ENCODE data around the gene HLA-DRB5. TPM values are rescaled to one million over a fixed set of nuclear protein-coding genes. Genes with fewer than 3 reads are reported as not detected.
A peak's percentile ranks its signal among the peaks of the same experiment; 100 is the strongest.

The HLA-DRB5 gene
- total and polyA plus RNA-seq, 2 donors (not counting 1 experiment from before 2014, with no cell fraction given): 23.8 to 174 TPM

DNA sequence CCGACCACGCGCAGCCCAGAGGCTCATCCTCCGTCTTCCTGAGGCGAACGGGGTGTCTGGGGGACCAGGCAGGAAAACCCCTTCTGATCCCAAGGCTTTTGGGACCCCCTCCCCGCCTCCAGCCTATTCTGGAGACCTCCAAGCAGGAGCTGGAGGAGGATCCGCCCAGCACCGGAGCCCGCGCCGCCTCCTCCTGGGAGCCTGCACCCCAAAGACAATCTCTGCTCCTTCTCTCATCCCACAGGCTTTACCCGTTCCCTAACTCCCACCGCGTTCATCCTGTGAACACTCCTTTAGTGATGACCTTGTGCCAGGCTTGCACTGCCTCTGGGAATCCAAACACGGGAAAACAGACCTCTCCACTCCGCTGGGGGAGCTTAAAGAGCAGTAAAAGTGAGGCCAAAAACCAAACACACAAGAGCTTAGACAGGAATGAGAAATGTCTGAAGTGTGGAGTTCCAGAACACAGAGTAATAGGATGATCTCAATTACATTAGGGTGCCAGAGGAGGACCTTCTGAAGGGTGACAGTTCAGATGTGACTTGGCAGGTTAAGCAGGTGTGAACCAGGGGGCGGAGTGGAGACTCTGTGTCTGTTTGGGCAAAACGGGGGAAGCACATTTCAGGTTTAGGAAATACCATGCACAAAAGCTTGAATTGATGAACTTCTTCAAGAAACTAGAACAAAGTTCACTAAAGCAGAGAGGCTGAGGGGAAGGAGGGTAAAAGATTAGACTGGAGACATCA is 7.6 kb downstream of the HLA-DRB5 start:
- H3K9me3 Mint-ChIP-seq (ENCODE audit: insufficient read depth): no peaks in the 10 kb centered on the region
- no CpG with 5 or more reads among the region's 19 CpGs for WGBS (ENCODE audit: insufficient coverage)
- peak overlapping the region; percentile 15 to 24 for H3K27ac ChIP-seq (ENCODE audit: low read length in 2 of 2)
- DNase-seq: no peak
- intact Hi-C loops (cut with micrococcal nuclease): no loop called here
- no peak overlapping the region for H3K9ac ChIP-seq (ENCODE audit: low read length)
- H3K27me3 Mint-ChIP-seq: no peaks in the 10 kb centered on the region
- H3K4me1 Mint-ChIP-seq: peaks cover 33% of the 10 kb centered on the region
- no peak for ATAC-seq (ENCODE audit: low read depth)
- peak overlapping the region; percentile 85 for H3K4me3 Mint-ChIP-seq
- H2AFZ ChIP-seq (ENCODE audit: insufficient read depth, low read depth, low read length, poor library complexity, severe bottlenecking): no peak overlapping the region
- H3K27ac Mint-ChIP-seq: peak overlapping the region; percentile 90
- no peaks in the 10 kb centered on the region for H3K9me3 ChIP-seq (ENCODE audit: control extremely low read depth in 1 of 3, control insufficient read depth in 2 of 3, insufficient read depth in 1 of 3, low read length in 2 of 3)
- no peak overlapping the region for H3K4me3 ChIP-seq (ENCODE audit: control extremely low read depth in 1 of 5, extremely low read depth in 1 of 5, insufficient read depth in 1 of 5, low read depth in 2 of 5, low read length in 4 of 5)
- ChIA-PET CTCF (interaction anchor here (1.1 to 1.7 kb wide), 3 partner anchors 36 to 170 kb away, joined by 3 to 6 read pairs (median 3); no protein-coding TSS in a partner anchor), POLR2A (interaction anchor here (1.2 kb wide), 1 partner anchor 36 kb away, joined by 7 read pairs; no protein-coding TSS in a partner anchor)
- peaks cover 9% of the 10 kb centered on the region for H3K79me2 ChIP-seq (ENCODE audit: control insufficient read depth, insufficient read depth, low read length)
- H3K36me3 ChIP-seq (replicated peaks in 1 of 2; ENCODE audit: control extremely low read depth in 1 of 2, control insufficient read depth in 1 of 2, extremely low read depth in 1 of 2, insufficient read depth in 2 of 2, low read length in 1 of 2): peaks cover 0 to 3% of the 10 kb centered on the region in 2 experiments
- H3K27me3 ChIP-seq (replicated peaks in 1 of 4; ENCODE audit: control extremely low read depth in 1 of 4, control insufficient read depth in 3 of 4, insufficient read depth in 4 of 4, low read length in 3 of 4): no peaks in the 10 kb centered on the region
- no peaks in the 10 kb centered on the region for H4K20me1 ChIP-seq (ENCODE audit: control insufficient read depth, insufficient read depth, low read length, poor library complexity, severe bottlenecking)
- H3K4me2 ChIP-seq (replicated peaks; ENCODE audit: low read depth, low read length, poor library complexity, severe bottlenecking): peak overlapping the region; percentile 28
- no peak for TF ChIP-seq EZH2 (IDR thresholded peaks at IDR 0.05; ENCODE audit: borderline replicate concordance, insufficient read depth, low read depth, low read length, poor library complexity, severe bottlenecking)
- TF ChIP-seq, protein P1, sequence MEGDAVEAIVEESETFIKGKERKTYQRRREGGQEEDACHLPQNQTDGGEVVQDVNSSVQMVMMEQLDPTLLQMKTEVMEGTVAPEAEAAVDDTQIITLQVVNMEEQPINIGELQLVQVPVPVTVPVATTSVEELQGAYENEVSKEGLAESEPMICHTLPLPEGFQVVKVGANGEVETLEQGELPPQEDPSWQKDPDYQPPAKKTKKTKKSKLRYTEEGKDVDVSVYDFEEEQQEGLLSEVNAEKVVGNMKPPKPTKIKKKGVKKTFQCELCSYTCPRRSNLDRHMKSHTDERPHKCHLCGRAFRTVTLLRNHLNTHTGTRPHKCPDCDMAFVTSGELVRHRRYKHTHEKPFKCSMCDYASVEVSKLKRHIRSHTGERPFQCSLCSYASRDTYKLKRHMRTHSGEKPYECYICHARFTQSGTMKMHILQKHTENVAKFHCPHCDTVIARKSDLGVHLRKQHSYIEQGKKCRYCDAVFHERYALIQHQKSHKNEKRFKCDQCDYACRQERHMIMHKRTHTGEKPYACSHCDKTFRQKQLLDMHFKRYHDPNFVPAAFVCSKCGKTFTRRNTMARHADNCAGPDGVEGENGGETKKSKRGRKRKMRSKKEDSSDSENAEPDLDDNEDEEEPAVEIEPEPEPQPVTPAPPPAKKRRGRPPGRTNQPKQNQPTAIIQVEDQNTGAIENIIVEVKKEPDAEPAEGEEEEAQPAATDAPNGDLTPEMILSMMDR (IDR thresholded peaks at IDR 0.05): no peak
- peaks cover 0 to 2% of the 10 kb centered on the region in 2 donors for H3K4me1 ChIP-seq (ENCODE audit: control insufficient read depth in 2 of 2, insufficient read depth in 2 of 2, low read length in 2 of 2)

DNA sequence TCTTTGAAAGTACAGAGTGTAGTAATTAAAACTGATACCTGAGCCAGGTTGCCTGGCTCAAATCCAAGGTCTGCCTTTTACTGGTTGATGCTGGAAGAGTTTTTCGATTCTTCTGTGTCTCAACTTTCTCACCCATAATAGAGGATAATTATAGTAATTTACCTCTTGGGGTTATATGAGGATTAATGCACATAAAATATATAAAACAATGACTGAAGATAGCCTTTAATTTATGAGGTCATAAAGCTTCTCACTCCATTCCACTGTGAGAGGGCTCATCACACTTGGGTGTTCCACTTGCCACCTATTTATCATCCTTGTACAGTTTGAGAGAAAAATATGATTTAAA is 10.2 kb downstream of the HLA-DRB5 start:
- Histone ChIP-seq H3K79me2 (ENCODE audit: control insufficient read depth, insufficient read depth, low read length) (peaks cover 5% of the 10 kb centered on the region), H3K36me3 (replicated peaks in 1 of 2; ENCODE audit: control extremely low read depth in 1 of 2, control insufficient read depth in 1 of 2, extremely low read depth in 1 of 2, insufficient read depth in 2 of 2, low read length in 1 of 2) (peaks cover 0 to 3% of the 10 kb centered on the region in 2 experiments), H2AFZ (ENCODE audit: insufficient read depth, low read depth, low read length, poor library complexity, severe bottlenecking) (no peak overlapping the region), H3K4me1 (ENCODE audit: control insufficient read depth in 2 of 2, insufficient read depth in 2 of 2, low read length in 2 of 2) (peaks cover 0 to 2% of the 10 kb centered on the region in 2 donors), H3K4me3 (ENCODE audit: control extremely low read depth in 1 of 5, extremely low read depth in 1 of 5, insufficient read depth in 1 of 5, low read depth in 2 of 5, low read length in 4 of 5) (no peak overlapping the region), H3K9ac (ENCODE audit: low read length) (no peak overlapping the region), H4K20me1 (ENCODE audit: control insufficient read depth, insufficient read depth, low read length, poor library complexity, severe bottlenecking) (no peaks in the 10 kb centered on the region), H3K27ac (ENCODE audit: low read length in 2 of 2) (no peak overlapping the region), H3K9me3 (ENCODE audit: control extremely low read depth in 1 of 3, control insufficient read depth in 2 of 3, insufficient read depth in 1 of 3, low read length in 2 of 3) (no peaks in the 10 kb centered on the region), H3K27me3 (replicated peaks in 1 of 4; ENCODE audit: control extremely low read depth in 1 of 4, control insufficient read depth in 3 of 4, insufficient read depth in 4 of 4, low read length in 3 of 4) (no peaks in the 10 kb centered on the region), H3K4me2 (replicated peaks; ENCODE audit: low read depth, low read length, poor library complexity, severe bottlenecking) (no peak overlapping the region)
- no peaks in the 10 kb centered on the region for H3K27me3 Mint-ChIP-seq
- no peak overlapping the region for H3K4me3 Mint-ChIP-seq
- TF ChIP-seq, protein P1 (IDR thresholded peaks at IDR 0.05): no peak
- no peak for TF ChIP-seq EZH2 (IDR thresholded peaks at IDR 0.05; ENCODE audit: borderline replicate concordance, insufficient read depth, low read depth, low read length, poor library complexity, severe bottlenecking)
- WGBS (ENCODE audit: insufficient coverage): no CpG with 5 or more reads among the region's 1 CpG
- H3K4me1 Mint-ChIP-seq: peaks cover 28% of the 10 kb centered on the region
- intact Hi-C loops (cut with micrococcal nuclease): no loop called here
- ChIA-PET CTCF (no interaction called here), POLR2A (interaction anchor here (0.6 kb wide), 1 partner anchor 62 kb away, joined by 3 read pairs; no protein-coding TSS in a partner anchor)
- DNase-seq: no peak
- no peak overlapping the region for H3K27ac Mint-ChIP-seq
- no peak for ATAC-seq (ENCODE audit: low read depth)
- H3K9me3 Mint-ChIP-seq (ENCODE audit: insufficient read depth): no peaks in the 10 kb centered on the region

Measured in B cell (primary cell).